DOHH2 (cell line): ENCODE data around the gene NDRG3.

Experiments used
- EZH2phosphoT487 ChIP-seq: fragments of 200-600 bp; sonication (generic); IDR thresholded peaks from 2 replicates; pipeline ENCODE4 v1.6.1; 2017; ENCODE audit warnings: borderline replicate concordance, mild to moderate bottlenecking, antibody characterized with exemption, low read length, moderate library complexity, mixed read lengths
- TF ChIP-seq, protein P1 (sequence below): fragments of 200-600 bp; sonication (generic); IDR thresholded peaks from one replicate; pipeline ENCODE4 v1.5.1; 2014; ENCODE audit warnings: antibody characterized with exemption, mild to moderate bottlenecking, low read depth, low read length; ENCODE audit not compliant: poor library complexity, severe bottlenecking

DNA sequence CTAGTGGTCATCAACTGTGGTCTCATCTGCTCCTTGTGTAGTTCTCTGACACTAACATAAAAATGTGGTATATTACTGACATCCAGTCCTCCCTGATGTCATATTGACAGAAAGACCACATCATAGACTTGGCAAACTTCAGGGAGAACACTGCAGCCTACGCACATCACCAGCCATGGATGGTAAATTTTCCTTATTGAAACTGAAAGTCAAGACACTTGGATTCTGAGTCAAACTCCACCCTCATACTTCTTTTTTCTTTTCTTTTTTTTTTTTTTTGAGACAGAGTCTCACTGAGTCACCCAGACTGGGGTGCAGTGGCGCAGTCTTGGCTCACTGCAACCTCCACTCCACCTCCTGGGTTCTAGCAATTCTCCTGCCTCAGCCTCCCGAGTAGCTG, 25.4 kb downstream of the NDRG3 start:
- TF ChIP-seq, protein P1, sequence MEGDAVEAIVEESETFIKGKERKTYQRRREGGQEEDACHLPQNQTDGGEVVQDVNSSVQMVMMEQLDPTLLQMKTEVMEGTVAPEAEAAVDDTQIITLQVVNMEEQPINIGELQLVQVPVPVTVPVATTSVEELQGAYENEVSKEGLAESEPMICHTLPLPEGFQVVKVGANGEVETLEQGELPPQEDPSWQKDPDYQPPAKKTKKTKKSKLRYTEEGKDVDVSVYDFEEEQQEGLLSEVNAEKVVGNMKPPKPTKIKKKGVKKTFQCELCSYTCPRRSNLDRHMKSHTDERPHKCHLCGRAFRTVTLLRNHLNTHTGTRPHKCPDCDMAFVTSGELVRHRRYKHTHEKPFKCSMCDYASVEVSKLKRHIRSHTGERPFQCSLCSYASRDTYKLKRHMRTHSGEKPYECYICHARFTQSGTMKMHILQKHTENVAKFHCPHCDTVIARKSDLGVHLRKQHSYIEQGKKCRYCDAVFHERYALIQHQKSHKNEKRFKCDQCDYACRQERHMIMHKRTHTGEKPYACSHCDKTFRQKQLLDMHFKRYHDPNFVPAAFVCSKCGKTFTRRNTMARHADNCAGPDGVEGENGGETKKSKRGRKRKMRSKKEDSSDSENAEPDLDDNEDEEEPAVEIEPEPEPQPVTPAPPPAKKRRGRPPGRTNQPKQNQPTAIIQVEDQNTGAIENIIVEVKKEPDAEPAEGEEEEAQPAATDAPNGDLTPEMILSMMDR, result no peak
- TF ChIP-seq EZH2phosphoT487, result no peak
